ES-I3 (cell line): ENCODE measurements around the gene PTPRCAP.
"Not testable (repeated sequence)": the region's sequence is repeated elsewhere in the genome, so short reads cannot be mapped to it uniquely, and the experiment has no call there.

Source experiments
- H3K36me3 ChIP-seq: 2 replicates; pipeline ENCODE4 v1.6.1; 2013; ENCODE audit warnings: mild to moderate bottlenecking, low read length, control low read depth, moderate library complexity; ENCODE audit not compliant: insufficient read depth
- H3K4me1 ChIP-seq: 2 replicates; pipeline ENCODE4 v1.6.1; 2013; ENCODE audit warnings: mild to moderate bottlenecking, control low read depth, low read length; ENCODE audit not compliant: insufficient read depth
- H3K9ac ChIP-seq: 2 replicates; pipeline ENCODE4 v1.6.1; 2013; ENCODE audit warnings: low read depth, mild to moderate bottlenecking, low read length, moderate library complexity
- H3K9me3 ChIP-seq: 2 replicates; pipeline ENCODE4 v1.6.1; 2013; ENCODE audit warnings: mild to moderate bottlenecking, low read length, moderate library complexity; ENCODE audit not compliant: control insufficient read depth, insufficient read depth

Gene PTPRCAP, protein sequence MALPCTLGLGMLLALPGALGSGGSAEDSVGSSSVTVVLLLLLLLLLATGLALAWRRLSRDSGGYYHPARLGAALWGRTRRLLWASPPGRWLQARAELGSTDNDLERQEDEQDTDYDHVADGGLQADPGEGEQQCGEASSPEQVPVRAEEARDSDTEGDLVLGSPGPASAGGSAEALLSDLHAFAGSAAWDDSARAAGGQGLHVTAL

GRCh38 chr11:67437082-67437808, at the start of gene PTPRCAP:
PTPRCAP (minus strand) TSS chr11:67437682; CDS start chr11:67437619, 63 bp downstream.
- H3K9ac ChIP-seq, result no peak within 1 kb of the TSS
- H3K4me1 ChIP-seq, result peaks cover 17% of the 10 kb centered on the region; the same call in 1 of the 2 replicates
- no peaks in the 10 kb centered on the region for H3K9me3 ChIP-seq
- 0 out of 2 replicates have a peak, but pooled peaks cover 7% of the 10 kb centered on the region for H3K36me3 ChIP-seq

DNA sequence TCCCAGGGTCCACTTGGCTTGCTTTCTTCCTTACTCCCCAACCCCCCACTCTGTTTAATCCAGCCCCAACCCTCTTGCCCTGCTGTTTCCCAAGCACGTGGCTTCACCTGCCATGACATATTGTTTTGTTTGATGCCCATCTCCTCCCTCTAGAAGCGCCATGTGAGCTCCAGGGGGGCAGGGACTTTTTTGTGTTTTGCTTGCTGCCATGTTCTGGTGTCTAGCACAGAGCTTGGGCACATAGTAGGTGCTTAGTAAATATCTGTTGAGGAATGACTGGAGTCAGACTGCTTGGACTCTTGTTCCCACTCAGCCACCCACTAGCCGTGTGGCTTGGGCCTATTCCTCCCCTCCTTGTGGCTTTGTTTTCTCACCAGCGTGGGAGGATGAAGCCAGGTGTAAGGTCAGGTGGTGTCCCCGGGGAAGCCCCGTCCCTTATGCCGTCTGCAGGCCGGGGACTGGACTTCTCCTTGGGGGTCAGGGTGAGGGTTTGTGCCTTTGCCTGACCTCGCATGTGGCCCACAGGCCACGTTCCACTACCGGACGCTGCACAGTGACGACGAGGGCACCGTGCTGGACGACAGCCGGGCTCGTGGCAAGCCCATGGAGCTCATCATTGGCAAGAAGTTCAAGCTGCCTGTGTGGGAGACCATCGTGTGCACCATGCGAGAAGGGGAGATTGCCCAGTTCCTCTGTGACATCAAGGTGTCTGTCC, 49.2 kb upstream of the PTPRCAP start:
- Histone ChIP-seq H3K9me3 (no peaks in the 10 kb centered on the region), H3K4me1 (0 out of 2 replicates have a peak, but pooled peaks cover 3% of the 10 kb centered on the region), H3K9ac (no peak overlapping the region), H3K36me3 (no peaks in the 10 kb centered on the region)

DNA sequence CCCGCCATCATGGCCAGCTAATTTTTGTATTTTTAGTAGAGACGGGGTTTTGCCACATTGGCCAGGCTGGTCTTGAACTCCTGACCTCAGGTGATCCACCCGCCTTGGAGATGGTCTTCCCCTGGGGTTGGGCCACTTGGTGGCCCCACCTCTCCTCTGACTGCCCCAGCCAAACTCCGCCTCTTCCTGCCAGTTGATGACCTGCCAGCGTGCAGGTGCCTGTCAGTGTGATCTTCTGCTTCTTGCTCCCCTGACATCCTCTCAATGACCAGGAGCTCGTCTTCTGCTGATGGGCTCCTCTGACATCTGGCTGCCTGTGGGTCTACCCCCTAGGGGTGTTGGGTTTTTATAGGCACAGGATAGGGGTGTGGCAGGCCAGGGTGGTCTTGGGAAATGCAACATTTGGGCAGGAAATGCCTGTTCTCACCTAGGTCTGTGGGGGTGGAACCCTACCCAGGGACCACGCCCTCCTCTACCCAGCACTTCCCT, 48.4 kb upstream of the PTPRCAP start:
- H3K9ac ChIP-seq, H3K9me3 ChIP-seq, H3K4me1 ChIP-seq, H3K36me3 ChIP-seq: not testable (repeated sequence)

GRCh38 chr11:67484847-67485311, 47.4 kb upstream of the PTPRCAP start:
- Histone ChIP-seq H3K9ac (no peak overlapping the region), H3K36me3 (no peaks in the 10 kb centered on the region), H3K4me1 (0 out of 2 replicates have a peak, but pooled peaks cover 3% of the 10 kb centered on the region), H3K9me3 (no peaks in the 10 kb centered on the region)

DNA sequence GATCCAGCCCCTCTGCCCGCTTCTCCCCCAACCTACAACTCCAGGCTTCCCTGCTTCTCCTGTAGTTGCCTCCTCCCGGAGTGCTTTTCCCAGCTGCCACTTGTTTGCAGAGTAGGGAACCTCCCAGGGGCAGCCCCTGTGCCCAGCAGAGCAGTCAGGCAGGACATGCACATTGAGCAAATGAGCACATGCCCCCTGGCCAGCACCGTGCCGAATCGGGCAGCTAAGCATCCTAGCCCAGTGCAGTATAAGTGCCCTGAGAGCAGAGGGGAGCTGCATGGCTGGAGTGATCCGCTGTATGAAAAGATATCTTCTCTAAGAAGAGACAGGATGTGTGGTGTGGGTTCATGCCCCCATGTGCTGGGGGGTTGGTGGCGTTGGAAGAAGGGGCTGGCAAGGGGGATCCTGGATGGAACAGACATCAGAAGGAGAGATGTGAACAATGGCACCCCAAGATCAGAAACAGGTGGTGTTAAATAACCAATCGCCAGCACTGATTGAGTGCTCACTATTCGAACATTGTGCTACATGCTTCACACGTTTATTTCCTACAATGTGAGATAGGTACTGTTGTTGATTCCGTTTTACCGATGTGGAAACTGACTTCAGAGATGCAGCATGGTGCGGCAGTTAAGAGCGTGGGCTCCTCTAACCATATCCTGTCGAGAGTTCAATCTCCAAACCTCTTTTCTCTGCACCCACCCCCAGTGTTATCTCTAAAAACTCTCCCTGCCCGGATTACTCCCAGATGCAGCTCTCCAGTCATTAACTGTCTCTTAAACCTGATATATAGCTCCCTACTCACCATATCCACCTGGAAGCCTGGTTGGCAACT, 46.6 kb upstream of the PTPRCAP start:
- Histone ChIP-seq H3K9me3 (no peaks in the 10 kb centered on the region), H3K4me1 (0 out of 2 replicates have a peak, but pooled peaks cover 3% of the 10 kb centered on the region), H3K9ac (peak overlapping the region; percentile 29; the same call in 1 of the 2 replicates), H3K36me3 (no peaks in the 10 kb centered on the region)

- Histone ChIP-seq H3K36me3 (no peaks in the 10 kb centered on the region), H3K9me3 (no peaks in the 10 kb centered on the region), H3K4me1 (0 out of 2 replicates have a peak, but pooled peaks cover 3% of the 10 kb centered on the region), H3K9ac (peak within 1 kb of the TSS; percentile 84)
Observed at GRCh38 chr11:67482827-67483798, 45.6 kb upstream of the PTPRCAP start, which contains the start of gene AIP. AIP (plus strand) TSS chr11:67483026; CDS start chr11:67483159, 133 bp downstream.

GRCh38 chr11:67482275-67482826, 44.9 kb upstream of the PTPRCAP start:
- H3K4me1 ChIP-seq, result 0 out of 2 replicates have a peak, but pooled peaks cover 3% of the 10 kb centered on the region
- H3K36me3 ChIP-seq, result no peaks in the 10 kb centered on the region
- H3K9me3 ChIP-seq, result no peaks in the 10 kb centered on the region
- H3K9ac ChIP-seq, result peak overlapping the region; percentile 84

DNA sequence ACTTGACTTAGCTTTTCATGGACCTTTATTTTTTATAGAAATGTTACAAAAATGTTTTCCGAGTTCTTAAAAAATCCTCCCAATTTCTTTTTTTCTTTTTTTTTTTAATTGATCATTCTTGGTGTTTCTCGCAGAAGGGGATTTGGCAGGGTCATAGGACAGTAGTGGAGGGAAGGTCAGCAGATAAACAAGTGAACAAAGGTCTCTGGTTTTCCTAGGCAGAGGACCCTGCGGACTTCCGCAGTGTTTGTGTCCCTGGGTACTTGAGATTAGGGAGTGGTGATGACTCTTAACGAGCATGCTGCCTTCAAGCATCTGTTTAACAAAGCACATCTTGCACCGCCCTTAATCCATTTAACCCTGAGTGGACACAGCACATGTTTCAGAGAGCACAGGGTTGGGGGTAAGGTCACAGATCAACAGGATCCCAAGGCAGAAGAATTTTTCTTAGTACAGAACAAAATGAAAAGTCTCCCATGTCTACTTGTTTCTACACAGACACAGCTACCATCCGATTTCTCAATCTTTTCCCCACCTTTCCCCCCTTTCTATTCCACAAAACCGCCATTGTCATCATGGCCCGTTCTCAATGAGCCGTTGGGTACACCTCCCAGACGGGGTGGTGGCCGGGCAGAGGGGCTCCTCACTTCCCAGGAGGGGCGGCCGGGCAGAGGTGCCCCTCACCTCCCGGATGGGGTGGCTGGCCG, 40.0 kb upstream of the PTPRCAP start:
- not testable (repeated sequence) for H3K36me3 ChIP-seq, H3K4me1 ChIP-seq, H3K9me3 ChIP-seq, H3K9ac ChIP-seq

DNA sequence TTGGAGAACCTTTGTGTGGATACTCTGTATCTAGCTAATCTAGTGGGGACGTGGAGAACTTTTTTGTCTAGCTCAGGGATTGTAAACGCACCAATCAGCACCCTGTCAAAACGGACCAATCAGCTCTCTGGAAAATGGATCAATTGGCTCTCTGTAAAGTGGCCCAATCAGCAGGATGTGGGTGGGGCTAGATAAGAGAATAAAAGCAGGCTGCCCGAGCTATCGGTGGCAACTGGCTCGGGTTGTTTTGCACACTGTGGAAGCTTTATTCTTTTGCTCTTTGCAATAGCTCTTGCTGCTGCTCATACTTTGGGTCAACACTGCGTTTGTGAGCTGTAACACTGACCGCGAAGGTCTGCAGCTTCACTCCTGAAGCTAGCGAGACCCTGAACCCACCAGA, 39.2 kb upstream of the PTPRCAP start:
- not testable (repeated sequence) for H3K9me3 ChIP-seq, H3K36me3 ChIP-seq, H3K4me1 ChIP-seq, H3K9ac ChIP-seq

- no peaks in the 10 kb centered on the region for H3K4me1 ChIP-seq
- no peak overlapping the region for H3K9ac ChIP-seq
- H3K9me3 ChIP-seq, result no peaks in the 10 kb centered on the region
- no peaks in the 10 kb centered on the region for H3K36me3 ChIP-seq
Observed at GRCh38 chr11:67472882-67473281, 35.4 kb upstream of the PTPRCAP start.

DNA sequence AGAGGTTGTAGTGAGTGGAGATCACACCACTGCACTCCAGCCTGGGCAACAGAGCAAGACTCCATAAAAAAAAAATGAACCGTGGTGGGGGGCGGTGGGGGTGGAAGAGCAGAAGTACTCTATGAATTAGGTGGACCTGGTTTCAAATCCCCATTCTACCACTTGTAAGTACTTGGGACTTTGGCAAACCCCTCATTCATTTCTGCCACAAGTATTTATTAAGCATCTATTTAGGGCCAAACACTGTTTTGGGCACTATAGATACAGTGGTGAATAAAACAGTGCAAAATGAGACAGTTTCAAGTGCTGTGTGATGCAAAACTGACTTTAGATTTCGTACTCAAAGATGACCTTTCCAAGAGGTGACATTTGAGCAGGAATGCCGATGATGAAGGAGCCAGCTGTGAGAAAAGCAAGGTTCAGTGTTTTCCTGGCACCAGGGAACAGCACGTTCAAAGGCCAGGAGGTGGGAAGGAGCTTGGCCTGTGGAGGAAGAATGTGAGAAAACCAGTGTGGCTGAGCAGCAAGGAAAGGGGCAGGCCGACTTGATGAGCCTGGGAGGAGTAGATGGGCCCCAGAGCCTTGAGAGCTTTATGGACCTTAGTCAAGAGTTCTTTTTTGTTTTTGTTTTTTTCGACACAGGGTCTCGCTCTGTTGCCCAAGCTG, 33.0 kb upstream of the PTPRCAP start:
- no peaks in the 10 kb centered on the region for H3K9me3 ChIP-seq
- H3K36me3 ChIP-seq, result no peaks in the 10 kb centered on the region
- peaks cover 3% of the 10 kb centered on the region; the same call in 1 of the 2 replicates for H3K4me1 ChIP-seq
- no peak overlapping the region for H3K9ac ChIP-seq

DNA sequence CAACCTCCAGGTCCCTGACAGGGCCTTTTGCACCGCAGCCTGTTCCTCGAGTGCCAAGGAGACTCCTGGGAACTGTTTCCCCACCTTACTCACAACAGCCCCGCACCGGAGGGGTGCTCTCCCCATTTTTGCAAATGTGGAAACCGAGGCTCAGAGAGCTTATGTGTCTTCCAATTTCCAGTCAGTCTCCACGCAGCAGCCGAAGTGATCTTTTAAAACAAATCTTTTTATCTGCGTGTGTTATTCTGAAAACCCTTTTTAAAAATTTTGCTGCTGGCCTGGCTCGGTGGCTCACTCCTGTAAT, 32.0 kb upstream of the PTPRCAP start:
- no peaks in the 10 kb centered on the region for H3K36me3 ChIP-seq
- H3K9ac ChIP-seq, result peak overlapping the region; percentile 64
- no peaks in the 10 kb centered on the region for H3K9me3 ChIP-seq
- peaks cover 3% of the 10 kb centered on the region; the same call in 1 of the 2 replicates for H3K4me1 ChIP-seq
